WTC11 (cell line): ENCODE data around the gene ABHD16A.

ENCODE experiments used
- CTCF ChIP-seq: fragments of 200-600 bp; IDR thresholded peaks from 2 replicates; pipeline ENCODE4 v1.8.0; 2022; ENCODE audit warnings: antibody characterized with exemption
- MAX ChIP-seq: sonication (generic); formaldehyde crosslinking; IDR thresholded peaks from 2 replicates; pipeline ENCODE4 v1.8.0; 2022; ENCODE audit warnings: mild to moderate bottlenecking, missing genetic modification reagents
- ZNF317 ChIP-seq: sonication (generic); formaldehyde crosslinking; IDR thresholded peaks from 2 replicates; pipeline ENCODE4 v1.8.1; 2023; ENCODE audit warnings: low read depth, mild to moderate bottlenecking, moderate library complexity, missing genetic modification reagents, borderline replicate concordance

- no peak for TF ChIP-seq CTCF
- TF ChIP-seq ZNF317 (CRISPR knock-in tag), result no peak
- TF ChIP-seq MAX (CRISPR knock-in tag), result no peak
These were observed 1.3 kb downstream of the ABHD16A start for GRCh38 chr6:31701666-31702404.
